NCI-H2081 (cell line): ENCODE measurements around the gene SRGAP1.

Source experiments
- DNase-seq, 2 experiments: peaks; one replicate each; lab custom pipeline; 2025; lab: John Stamatoyannopoulos, UW

SRGAP1 gene

GRCh38 chr12:64203775-64204174, 359.3 kb downstream of the SRGAP1 start:
- no peak for DNase-seq

- no peak for DNase-seq
Observed at GRCh38 chr12:64205542-64205941, 361.0 kb downstream of the SRGAP1 start.

- DNase-seq: no peak
Observed at GRCh38 chr12:64207453-64207852, 363.0 kb downstream of the SRGAP1 start.
